Loucy (cell line): ENCODE results near the gene TMPRSS7.
"Not testable (repeated sequence)": the region's sequence is repeated elsewhere in the genome, so short reads cannot be mapped to it uniquely, and the experiment has no call there.

Experiments used
- EZH2phosphoT487 ChIP-seq: fragments of 200-600 bp; IDR thresholded peaks from 2 replicates; pipeline ENCODE4 v1.6.1; 2018; ENCODE audit warnings: antibody characterized with exemption, mild to moderate bottlenecking, moderate library complexity, borderline replicate concordance
- TF ChIP-seq, protein P1 (sequence below): fragments of 200-600 bp; sonication (generic); conservative IDR thresholded peaks from 2 replicates; pipeline ENCODE4 v1.5.1; 2014; ENCODE audit warnings: mild to moderate bottlenecking, antibody characterized with exemption, low read length

DNA sequence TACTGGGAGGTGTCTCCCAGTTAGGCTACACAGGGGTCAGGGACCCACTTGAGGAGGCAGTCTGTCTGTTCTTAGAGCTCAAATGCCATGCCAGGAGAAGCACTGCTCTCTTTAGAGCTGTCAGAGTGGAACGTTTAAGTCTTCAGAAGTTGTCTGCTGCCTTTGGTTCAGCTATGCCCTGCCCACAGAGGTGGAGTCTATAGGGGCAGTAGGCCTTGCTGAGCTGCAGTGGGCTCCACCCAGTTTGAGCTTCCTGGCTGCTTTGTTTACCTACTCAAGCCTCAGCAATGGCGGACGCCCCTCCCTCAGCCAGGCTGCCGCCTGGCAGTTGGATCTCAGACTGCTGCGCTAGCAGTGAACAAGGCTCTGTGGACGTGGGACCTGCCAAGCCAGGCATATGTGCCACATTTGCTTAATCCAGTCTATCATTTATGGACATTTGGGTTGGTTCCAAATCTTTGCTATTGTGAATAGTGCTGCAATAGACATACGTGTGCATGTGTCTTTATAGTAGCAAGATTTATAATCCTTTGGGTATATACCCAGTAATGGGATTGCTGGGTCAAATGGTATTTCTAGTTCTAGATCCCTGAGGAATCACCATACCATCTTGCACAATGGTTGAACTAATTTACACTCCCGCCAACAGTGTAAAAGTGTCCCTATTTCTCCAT lies 38.0 kb downstream of the TMPRSS7 start:
- TF ChIP-seq, protein P1, sequence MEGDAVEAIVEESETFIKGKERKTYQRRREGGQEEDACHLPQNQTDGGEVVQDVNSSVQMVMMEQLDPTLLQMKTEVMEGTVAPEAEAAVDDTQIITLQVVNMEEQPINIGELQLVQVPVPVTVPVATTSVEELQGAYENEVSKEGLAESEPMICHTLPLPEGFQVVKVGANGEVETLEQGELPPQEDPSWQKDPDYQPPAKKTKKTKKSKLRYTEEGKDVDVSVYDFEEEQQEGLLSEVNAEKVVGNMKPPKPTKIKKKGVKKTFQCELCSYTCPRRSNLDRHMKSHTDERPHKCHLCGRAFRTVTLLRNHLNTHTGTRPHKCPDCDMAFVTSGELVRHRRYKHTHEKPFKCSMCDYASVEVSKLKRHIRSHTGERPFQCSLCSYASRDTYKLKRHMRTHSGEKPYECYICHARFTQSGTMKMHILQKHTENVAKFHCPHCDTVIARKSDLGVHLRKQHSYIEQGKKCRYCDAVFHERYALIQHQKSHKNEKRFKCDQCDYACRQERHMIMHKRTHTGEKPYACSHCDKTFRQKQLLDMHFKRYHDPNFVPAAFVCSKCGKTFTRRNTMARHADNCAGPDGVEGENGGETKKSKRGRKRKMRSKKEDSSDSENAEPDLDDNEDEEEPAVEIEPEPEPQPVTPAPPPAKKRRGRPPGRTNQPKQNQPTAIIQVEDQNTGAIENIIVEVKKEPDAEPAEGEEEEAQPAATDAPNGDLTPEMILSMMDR = not testable (repeated sequence)
- TF ChIP-seq EZH2phosphoT487 = not testable (repeated sequence)
